HuH-7 (cell line): ENCODE results near the gene CCDC28B.
"Not testable (repeated sequence)": the region's sequence is repeated elsewhere in the genome, so short reads cannot be mapped to it uniquely, and the experiment has no call there.

Experiments used
- DNase-seq: peaks from one replicate; pipeline ENCODE4 v3.0.0; 2011; ENCODE audit warnings: low spot score

The CCDC28B gene

GRCh38 chr1:32200226-32201010 is at the start of gene CCDC28B:
Gene CCDC28B, plus strand, starts transcription at chr1:32200595. Its CDS starts 1,341 bp downstream, at chr1:32201936.
- peak; percentile 79 for DNase-seq

DNA sequence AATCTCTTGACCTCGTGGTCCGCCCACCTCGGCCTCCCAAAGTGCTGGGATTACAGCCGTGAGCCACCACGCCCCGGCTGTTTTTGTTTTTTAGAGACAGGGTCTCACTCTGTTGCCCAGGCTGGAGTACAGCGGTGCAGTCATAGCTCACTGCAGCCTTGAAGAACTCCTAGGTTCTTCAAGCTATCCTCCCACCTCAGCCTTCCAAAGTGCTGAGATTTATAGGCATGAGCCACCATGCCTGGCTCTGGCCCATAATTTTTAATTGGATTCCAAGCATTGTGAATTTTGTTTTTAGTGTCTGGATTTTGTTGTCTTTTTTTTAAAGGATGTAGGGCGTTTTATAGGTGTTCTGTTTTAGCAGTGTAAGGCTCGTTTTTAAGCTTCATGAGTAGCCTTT is 49.5 kb upstream of the CCDC28B start:
- DNase-seq = no peak

DNA sequence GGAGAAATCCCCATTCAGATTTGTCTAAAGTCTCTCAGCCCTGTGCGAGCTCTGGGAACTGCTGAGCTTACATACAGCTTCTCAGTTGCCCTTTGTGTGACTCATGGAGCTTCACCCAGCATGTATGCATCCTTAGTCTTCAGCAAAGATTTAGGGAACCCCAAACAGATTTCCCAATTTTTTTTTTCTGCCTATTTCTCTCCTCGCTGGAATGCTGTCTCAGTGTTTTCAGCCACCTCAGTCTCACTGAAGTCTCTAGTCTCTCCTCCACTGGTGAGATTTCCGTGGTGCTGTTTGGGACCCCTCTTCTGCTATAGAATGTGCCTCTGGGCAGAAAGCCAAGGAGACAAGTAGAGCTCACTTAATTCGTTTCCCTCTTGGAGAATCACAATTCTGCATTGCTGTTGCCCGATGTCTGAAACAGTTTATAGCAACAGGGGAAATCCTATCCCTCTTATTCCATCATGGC is 49.0 kb upstream of the CCDC28B start:
- no peak for DNase-seq

- DNase-seq = no peak
These were observed 41.2 kb upstream of the CCDC28B start for GRCh38 chr1:32159189-32159588.

DNA sequence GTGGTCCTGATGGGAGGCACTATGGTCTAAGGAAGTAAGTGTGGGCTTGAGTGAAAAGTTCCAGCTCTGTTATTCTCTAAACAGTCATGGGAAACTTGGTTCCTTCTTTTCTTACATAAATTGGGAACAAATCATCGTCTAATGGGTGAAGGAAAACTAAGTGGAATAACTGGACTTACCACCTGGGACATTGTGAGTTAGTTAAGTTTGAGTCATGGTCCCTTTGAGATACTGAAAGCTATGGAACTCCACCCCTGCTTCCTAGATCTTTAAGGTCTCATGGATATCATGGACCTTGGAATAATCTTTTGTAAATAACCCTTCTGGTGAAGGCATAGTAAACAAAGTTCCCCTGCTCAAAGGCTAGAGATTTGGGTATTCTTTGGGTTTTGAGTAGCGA is 37.0 kb upstream of the CCDC28B start:
- DNase-seq = no peak

DNA sequence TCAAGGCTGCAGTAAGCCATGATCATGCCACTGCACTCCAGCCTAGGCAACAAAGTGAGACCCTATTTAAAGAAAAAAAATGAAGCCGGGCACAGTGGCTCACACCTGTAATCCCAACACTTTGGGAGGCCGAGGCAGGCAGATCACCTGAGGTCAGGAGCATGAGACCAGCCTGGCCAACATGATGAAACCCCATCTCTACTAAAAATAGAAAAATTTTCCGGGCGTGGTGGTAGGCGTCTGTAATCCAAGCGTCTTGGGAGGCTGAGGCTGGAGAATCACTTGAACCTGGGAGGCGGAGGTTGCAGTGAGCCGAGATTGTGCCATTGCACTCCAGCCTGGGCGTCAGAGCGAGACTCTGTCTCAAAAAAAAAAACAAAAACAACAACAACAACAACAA is 34.8 kb upstream of the CCDC28B start:
- DNase-seq = not testable (repeated sequence)

GRCh38 chr1:32170991-32171390 is 29.4 kb upstream of the CCDC28B start:
- DNase-seq = no peak

DNA sequence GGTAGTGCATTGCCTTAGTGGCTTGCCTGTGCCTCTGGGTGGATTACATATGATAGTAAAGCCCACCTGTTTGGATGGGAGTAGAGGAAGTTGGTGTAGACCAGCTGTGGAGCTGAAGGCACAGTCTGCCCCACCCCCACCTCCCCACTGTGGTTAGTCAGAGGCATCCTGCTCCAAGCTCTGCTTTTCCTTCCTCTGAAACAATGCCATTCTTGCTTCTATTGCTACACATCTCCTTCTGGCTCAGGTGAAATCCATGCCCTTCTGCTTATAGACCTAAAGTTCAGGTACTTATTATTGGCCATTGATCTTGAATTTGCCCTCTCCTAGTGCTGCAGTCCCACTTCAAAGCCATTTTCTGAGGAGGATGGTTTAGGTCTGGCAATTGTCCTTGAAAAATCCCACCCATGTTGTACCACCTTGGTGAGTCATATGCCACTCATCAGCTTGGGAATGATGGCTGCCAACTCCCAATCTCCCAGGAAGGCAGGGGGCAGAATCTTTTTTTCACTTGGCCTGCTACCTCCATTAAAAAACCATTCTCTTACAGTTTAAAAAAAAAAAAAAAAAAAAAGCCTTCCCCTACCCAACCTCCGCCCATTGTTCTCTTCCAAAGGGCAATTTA is 27.7 kb upstream of the CCDC28B start:
- no peak for DNase-seq

DNA sequence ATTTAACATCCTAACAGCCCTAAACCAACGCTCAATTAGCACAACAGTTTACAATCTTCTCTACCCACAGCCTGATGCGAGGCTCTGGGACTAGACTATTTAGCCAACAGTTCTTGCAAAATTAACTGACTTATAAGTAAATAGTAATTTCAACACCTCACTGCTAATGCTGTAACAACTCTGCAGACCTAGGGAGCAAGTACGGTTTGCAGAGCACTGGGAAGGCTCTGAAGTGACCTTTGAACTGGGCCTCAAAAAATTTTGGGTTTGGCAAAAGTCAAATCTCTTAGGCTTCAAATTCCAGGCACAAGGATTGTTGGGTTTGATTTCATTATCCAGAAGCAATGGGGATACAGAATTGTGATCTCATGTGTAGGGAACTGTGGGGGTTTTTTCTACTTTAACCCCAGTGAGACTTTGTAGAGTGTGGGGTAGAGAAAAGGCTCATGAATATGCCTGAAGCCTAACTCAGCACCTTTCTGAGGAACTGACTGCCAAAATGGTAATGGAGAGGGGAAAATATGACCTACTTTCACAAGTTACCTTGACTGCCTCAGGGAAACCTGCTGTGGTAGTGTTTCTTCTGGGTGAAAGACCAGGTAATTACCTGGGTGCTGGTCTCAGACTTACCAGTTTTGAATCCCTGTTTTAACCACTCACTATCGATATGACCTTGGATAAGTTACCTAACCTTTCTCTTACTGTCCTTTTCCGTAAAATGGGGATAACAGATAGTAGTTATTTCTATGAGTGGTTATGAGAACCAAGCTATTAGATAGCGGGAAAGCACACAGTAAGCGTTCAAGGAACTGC is 21.8 kb upstream of the CCDC28B start:
- peak; percentile 73 for DNase-seq

- no peak for DNase-seq
These were observed 21.3 kb upstream of the CCDC28B start for GRCh38 chr1:32179193-32179442.

DNA sequence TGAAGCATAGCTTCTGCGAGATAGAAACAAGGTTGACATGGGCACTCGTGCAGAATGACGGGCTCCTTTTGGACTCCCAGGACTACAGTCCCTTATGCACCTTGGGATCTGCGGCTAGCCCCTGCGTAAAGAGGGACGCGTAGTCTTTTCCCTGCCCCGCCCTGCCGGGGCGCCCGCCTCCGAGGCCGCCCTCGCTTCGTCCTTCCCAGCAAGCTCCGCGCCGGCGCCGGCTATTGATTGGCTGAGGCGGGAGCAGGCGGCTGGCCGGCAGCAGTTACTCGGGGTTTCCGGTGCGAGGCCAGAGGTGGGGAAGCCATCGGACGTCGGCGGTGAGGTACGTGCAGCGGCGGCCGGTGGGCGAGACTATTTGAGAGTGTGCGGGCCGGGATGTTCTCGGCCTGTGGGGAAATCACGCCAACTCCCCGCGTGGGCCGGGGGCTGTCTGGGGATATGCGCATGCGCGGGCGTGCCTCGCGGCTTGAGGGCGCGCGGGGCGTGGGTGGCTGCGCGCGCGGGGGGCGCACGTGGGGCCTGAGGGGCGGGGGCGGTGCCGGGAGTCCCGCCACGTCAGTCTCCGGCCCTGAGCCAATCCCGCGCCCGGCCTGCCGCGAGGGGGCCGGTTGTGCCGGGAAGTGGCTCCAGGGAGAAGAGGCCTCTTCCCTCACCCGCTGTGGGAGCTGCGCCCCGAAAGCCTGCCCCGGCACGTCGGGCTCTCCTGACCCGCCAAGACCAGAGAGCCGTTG is 20.8 kb upstream of the CCDC28B start, which contains the start of gene TXLNA:
Gene TXLNA (plus strand): TSS at position 233 of the 743 bp plus-strand sequence. CDS start 671 bp downstream, outside the sequence.
- DNase-seq = peak; percentile 92

DNA sequence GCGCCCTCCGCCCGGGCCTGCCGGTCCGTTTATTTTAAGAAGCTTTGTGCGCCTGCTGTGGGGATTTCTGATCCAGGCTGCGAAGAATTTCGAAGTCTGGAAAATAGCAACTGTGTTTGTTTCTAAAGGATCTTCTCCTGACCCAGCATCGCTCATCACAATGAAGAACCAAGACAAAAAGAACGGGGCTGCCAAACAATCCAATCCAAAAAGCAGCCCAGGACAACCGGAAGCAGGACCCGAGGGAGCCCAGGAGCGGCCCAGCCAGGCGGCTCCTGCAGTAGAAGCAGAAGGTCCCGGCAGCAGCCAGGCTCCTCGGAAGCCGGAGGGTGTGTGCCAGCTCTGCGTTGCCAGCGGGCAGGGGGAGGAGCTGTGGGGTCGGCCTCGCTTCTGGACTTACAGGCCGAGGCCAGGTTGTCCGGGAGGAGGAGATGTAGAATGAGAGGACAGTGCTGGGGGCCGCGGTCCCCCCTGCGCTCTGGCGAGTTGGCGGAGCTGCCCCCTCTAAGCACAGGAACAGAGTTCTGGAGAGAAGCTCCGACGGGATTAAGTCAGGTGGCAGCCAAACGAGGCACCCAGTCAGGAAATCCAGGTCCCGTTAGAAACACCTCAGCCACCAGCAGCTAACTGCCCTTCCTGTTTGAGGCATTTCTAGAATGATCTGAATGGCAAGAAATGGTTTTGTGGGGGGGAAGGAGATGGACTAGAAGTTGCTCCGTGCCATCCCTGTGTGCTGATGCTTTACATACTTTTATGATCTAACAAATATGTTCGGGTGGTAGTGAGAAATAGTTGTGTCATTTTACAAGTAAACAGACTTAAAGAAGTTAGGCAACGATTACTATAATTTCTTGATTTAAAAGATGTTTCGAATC is 20.0 kb upstream of the CCDC28B start:
- no peak for DNase-seq

DNA sequence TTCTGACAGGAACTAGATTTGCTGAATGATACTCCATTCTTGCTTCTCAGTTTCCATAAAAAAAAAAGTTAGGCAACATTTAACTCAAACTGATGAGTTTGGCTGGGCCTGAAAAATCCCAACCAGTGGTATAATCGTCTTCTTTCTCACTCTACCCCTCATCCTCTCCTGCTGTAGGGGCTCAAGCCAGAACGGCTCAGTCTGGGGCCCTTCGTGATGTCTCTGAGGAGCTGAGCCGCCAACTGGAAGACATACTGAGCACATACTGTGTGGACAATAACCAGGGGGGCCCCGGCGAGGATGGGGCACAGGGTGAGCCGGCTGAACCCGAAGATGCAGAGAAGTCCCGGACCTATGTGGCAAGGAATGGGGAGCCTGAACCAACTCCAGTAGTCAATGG is 19.3 kb upstream of the CCDC28B start:
- no peak for DNase-seq

- DNase-seq = no peak
These were observed 18.8 kb upstream of the CCDC28B start for GRCh38 chr1:32181563-32181962.

DNA sequence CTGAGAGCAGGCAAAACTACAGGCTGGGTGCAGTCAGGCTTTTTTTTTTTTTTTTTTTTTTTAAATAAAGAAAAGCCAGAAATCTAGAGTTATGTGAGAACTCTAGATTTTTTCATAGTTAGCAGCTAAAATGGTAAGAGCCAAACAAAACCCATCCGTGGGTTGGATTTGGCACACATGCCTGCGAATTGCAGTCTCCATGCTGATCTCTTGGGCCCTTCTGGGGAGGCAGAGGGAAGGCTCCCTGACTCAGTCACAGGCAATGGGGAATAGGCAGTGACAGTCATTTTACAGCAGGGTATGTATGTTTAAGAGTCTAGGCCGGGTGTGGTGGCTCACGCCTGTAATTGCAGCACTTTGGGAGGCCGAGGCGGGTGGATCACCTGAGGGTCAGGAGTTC is 18.3 kb upstream of the CCDC28B start:
- no peak for DNase-seq

- DNase-seq = no peak
These were observed 15.7 kb upstream of the CCDC28B start for GRCh38 chr1:32184650-32185049.

DNA sequence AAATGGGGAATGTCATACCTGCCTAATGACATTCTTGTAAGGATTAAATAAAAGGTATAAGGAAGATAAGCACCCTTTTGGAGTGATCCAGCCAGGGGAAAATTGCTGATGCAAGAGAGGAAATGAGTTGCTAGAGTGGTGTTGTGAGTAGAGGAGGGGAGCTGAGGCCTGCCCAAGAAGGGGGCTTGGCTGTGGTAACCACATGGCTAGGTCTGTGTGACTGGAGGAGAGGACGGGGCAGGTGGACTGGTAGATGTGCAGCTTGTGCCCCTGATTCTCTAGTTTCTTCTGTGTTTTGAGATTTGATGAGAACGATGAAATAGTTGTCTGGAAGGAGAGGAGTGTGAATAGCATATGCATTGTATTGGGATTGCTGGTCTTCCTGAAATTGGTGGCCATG is 14.3 kb upstream of the CCDC28B start:
- no peak for DNase-seq

GRCh38 chr1:32186491-32186890 is 13.9 kb upstream of the CCDC28B start:
- no peak for DNase-seq

- no peak for DNase-seq
These were observed 12.5 kb upstream of the CCDC28B start for GRCh38 chr1:32187850-32188249.

- DNase-seq = no peak
These were observed 8.0 kb upstream of the CCDC28B start for GRCh38 chr1:32192220-32192948.

DNA sequence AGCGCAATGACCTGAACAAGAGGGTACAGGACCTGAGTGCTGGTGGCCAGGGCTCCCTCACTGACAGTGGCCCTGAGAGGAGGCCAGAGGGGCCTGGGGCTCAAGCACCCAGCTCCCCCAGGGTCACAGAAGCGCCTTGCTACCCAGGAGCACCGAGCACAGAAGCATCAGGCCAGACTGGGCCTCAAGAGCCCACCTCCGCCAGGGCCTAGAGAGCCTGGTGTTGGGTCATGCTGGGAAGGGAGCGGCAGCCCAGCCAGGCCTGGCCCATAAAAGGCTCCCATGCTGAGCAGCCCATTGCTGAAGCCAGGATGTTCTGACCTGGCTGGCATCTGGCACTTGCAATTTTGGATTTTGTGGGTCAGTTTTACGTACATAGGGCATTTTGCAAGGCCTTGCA is 5.4 kb upstream of the CCDC28B start:
- DNase-seq = no peak
